Common myeloid progenitor, CD34-positive (primary cell): ENCODE data around the gene ARL3.

Experiments used
- CTCF ChIA-PET: fragments of 350-600 bp; sonication (Branson Sonifier 250); formaldehyde crosslinking; loops from one replicate; lab custom pipeline; 2021; ENCODE audit warnings: antibody characterized with exemption; lab: Charles Lee
- POLR2A ChIA-PET: fragments of 350-600 bp; sonication (Branson Sonifier 250); formaldehyde crosslinking; loops from one replicate; lab custom pipeline; 2021; ENCODE audit warnings: antibody characterized with exemption; lab: Charles Lee
- DNase-seq, 3 donors: peaks; one replicate each; pipeline versions ENCODE4 v3.0.0 to v3.0.0-alpha.2; 2013
- H3K27ac ChIP-seq, 2 experiments: 1 replicate in 1 of 2; 2 replicates in 1 of 2; pipeline ENCODE4 v1.7.0; 2013; ENCODE audit warnings: inconsistent platforms in 2 of 2, low read length in 2 of 2, mild to moderate bottlenecking in 2 of 2, low read depth in 1 of 2, moderate library complexity in 1 of 2; ENCODE audit not compliant: severe bottlenecking in 2 of 2, insufficient read depth in 1 of 2, poor library complexity in 1 of 2
- H3K27me3 ChIP-seq, 5 experiments: replicated peaks in 2 of 5; 1 replicate in 3 of 5; 2 replicates in 2 of 5; pipeline versions ENCODE4 v1.6.1 to v1.7.0; 2013; ENCODE audit warnings: low read length in 4 of 5, mild to moderate bottlenecking in 2 of 5, moderate library complexity in 2 of 5, inconsistent platforms in 1 of 5; ENCODE audit not compliant: insufficient read depth in 5 of 5, control insufficient read depth in 4 of 5
- H3K36me3 ChIP-seq, 4 experiments: 1 replicate in 2 of 4; 2 replicates in 2 of 4; pipeline versions ENCODE4 v1.6.1 to v1.7.0; 2013; ENCODE audit warnings: low read length in 3 of 4, control low read depth in 1 of 4, mild to moderate bottlenecking in 1 of 4; ENCODE audit not compliant: control insufficient read depth in 4 of 4, insufficient read depth in 4 of 4
- H3K4me1 ChIP-seq, 4 experiments: 1 replicate in 3 of 4; 2 replicates in 1 of 4; pipeline versions ENCODE4 v1.6.1 to v1.7.1; 2013; ENCODE audit warnings: low read length in 3 of 4, mild to moderate bottlenecking in 3 of 4, control low read depth in 1 of 4, inconsistent platforms in 1 of 4, moderate library complexity in 1 of 4; ENCODE audit not compliant: control insufficient read depth in 4 of 4, insufficient read depth in 4 of 4; ENCODE audit errors: control extremely low read depth in 1 of 4
- H3K4me3 ChIP-seq, 7 experiments: 1 replicate in 4 of 7; 2 replicates in 3 of 7; pipeline versions ENCODE4 v1.5.1 to v1.7.0; 2013; ENCODE audit warnings: mild to moderate bottlenecking in 7 of 7, low read length in 6 of 7, moderate library complexity in 6 of 7, inconsistent platforms in 2 of 7, low read depth in 2 of 7, control low read depth in 1 of 7; ENCODE audit not compliant: insufficient read depth in 4 of 7, control insufficient read depth in 1 of 7; ENCODE audit errors: extremely low read depth in 1 of 7
- H3K9me3 ChIP-seq, 5 experiments: 1 replicate in 4 of 5; 2 replicates in 1 of 5; pipeline versions ENCODE4 v1.6.1 to v1.7.1; 2013; ENCODE audit warnings: low read length in 4 of 5, mild to moderate bottlenecking in 2 of 5, inconsistent platforms in 1 of 5, low read depth in 1 of 5, moderate library complexity in 1 of 5; ENCODE audit not compliant: control insufficient read depth in 4 of 5, insufficient read depth in 2 of 5; ENCODE audit errors: control extremely low read depth in 1 of 5
- WGBS: methylation state at CpG from one replicate; pipeline ENCODE4 v1.1.5; 2013; ENCODE audit not compliant: insufficient coverage; 5-methylcytosine and 5-hydroxymethylcytosine counted together

Gene ARL3

DNA sequence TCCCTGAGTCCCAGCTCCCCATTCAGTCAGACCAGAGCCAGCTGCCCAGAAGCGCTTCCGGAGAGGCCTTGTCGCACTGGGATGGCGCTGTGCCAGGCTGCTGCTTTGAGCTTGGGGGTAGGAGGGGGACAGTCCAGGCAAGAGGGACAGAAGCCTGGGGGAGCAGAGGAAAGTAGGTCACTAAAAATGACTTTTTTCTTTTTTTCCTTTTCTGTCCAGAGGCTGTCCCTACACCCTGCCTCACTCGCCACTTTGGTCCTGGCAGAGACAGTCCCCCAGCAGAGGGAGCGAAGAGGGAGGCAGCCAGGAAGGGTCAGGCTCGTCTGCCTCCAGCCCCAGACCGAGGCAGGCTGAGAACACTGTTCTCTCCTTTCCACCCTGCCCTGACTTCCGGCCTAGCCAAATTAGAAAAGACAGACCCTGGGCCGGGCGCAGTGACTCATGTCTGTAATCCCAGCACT, 85.7 kb downstream of the ARL3 start:
- Histone ChIP-seq H3K4me1 (peaks cover 6 to 81% (median 21%) of the 10 kb centered on the region in 4 experiments), H3K4me3 (no peak overlapping the region), H3K9me3 (no peaks in the 10 kb centered on the region), H3K27me3 (no peaks in the 10 kb centered on the region), H3K36me3 (peaks cover 0 to 32% (median 11%) of the 10 kb centered on the region in 4 experiments), H3K27ac (no peak overlapping the region)
- POLR2A ChIA-PET, result no interaction called here
- no peak for DNase-seq
- WGBS, result 89% methylated on average over 10 of the region's 11 CpGs
- CTCF ChIA-PET, result interaction anchor here (0.7 to 5.7 kb wide), 7 partner anchors 9 to 123 kb away, joined by 3 to 56 read pairs (median 4); no protein-coding TSS in a partner anchor

DNA sequence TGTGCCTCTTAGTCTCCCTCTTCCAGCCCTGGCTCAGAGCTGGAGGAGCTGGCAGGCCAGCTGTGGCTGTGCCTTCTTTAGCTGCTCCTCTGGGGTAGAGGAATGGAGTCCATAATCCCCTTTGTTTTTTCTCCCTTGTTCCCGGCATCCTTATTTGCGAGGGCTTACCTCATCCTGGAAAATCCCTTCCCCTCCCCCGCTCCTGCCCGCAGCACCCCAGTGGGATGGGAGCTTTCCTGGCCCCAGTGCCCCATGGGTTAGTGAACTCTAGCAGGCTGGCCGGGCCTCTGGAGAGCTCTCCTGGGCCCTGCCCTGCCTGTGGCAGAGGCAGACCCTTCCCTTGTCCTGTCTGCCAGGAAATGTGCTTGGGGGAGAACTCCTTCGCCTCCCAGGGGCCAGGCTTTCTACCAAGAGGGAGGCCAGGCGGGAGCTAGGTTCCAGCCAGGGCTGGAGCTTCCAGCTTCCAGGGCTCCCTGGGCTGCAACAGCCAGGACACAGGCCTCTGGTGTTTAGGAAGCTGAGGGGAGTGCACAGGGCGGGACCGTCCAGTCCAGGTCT, 86.4 kb downstream of the ARL3 start:
- ChIA-PET POLR2A (no interaction called here), CTCF (interaction anchor here (0.7 to 5.2 kb wide), 8 partner anchors 9 to 122 kb away, joined by 3 to 34 read pairs (median 4); partner anchors contain the start of gene TRIM8)
- Histone ChIP-seq H3K9me3 (no peaks in the 10 kb centered on the region), H3K36me3 (peaks cover 0 to 32% (median 11%) of the 10 kb centered on the region in 4 experiments), H3K27me3 (no peaks in the 10 kb centered on the region), H3K4me3 (no peak overlapping the region), H3K4me1 (peaks cover 2 to 79% (median 14%) of the 10 kb centered on the region in 4 experiments), H3K27ac (no peak overlapping the region)
- no peak for DNase-seq
- 100% methylated on average over 7 of the region's 9 CpGs for whole genome bisulfite sequencing

DNA sequence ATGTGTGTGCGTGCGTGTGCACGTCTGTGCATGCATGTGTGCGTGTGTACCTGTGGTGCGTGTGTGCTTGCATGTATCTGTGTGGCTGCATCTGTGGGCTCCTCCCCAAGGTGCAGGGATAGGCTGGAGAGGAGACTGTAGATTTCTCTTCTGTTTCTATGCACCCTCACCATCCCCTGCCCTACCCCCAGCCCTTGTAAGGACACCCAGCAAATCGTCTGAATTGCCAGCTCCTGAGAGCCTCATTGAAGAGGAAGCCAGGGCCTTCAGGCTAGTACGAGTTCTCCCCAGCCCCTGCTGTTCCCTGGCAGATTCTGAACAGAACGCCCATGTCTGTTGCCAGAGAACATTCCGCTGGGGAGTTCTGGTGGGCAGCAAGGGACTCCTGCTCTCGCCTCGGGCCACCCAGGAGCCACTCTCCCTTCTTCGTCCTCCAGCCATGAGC, 86.9 kb downstream of the ARL3 start:
- Histone ChIP-seq H3K27me3 (no peaks in the 10 kb centered on the region), H3K4me3 (no peak overlapping the region), H3K36me3 (peaks cover 0 to 32% (median 11%) of the 10 kb centered on the region in 4 experiments), H3K27ac (no peak overlapping the region), H3K9me3 (no peaks in the 10 kb centered on the region), H3K4me1 (peaks cover 0 to 74% (median 9%) of the 10 kb centered on the region in 4 experiments)
- 91% methylated on average over 9 of the region's 12 CpGs for WGBS
- ChIA-PET CTCF (interaction anchor here (0.9 to 5.2 kb wide), 6 partner anchors 9 to 32 kb away, joined by 3 to 34 read pairs (median 4); partner anchors contain the start of gene TRIM8), POLR2A (no interaction called here)
- DNase-seq, result no peak

DNA sequence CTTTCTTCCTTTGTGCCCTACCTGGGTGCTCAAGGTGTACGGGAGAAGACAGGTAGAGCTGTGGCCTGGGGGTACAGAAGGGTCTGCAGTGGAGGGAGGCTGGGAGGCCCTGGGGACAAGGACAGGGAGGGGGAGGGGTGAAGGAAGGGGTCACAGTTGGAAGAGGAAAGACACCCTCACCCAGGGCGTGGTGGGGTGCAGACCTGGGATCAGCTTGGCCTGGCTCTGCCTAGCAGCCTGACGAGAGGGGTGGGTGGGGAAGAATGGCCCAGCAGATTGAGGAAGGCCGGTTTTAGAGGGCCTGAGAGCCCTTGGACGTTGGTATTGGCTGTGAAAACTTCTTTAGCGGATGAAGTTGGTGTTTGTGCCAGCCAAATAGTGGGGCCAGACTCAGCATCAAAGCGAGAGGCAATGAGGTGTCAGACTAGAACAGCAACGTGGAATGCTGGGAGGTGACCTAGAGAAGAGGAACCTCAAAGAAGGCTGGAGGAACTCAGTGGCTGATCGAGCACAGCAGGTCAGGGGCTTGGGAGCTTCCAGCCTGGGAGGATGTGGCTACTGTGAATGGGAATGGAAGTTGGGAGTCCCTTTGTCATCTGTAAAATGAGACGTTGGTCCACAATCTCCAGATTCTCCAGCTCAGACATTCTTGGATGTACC, 88.0 kb downstream of the ARL3 start:
- no peaks in the 10 kb centered on the region for H3K9me3 ChIP-seq
- H3K36me3 ChIP-seq, result peaks cover 0 to 26% (median 7%) of the 10 kb centered on the region in 4 experiments
- H3K4me1 ChIP-seq, result peaks cover 0 to 73% (median 9%) of the 10 kb centered on the region in 4 experiments
- DNase-seq, result no peak
- CTCF ChIA-PET, result interaction anchor here (0.9 to 5.2 kb wide), 6 partner anchors 8 to 30 kb away, joined by 3 to 34 read pairs (median 3); partner anchors contain the start of gene TRIM8
- H3K27ac ChIP-seq, result no peak overlapping the region
- H3K4me3 ChIP-seq, result no peak overlapping the region
- POLR2A ChIA-PET, result interaction anchor here (0.6 kb wide), 1 partner anchor 370 kb away, joined by 4 read pairs; no protein-coding TSS in a partner anchor
- no peaks in the 10 kb centered on the region for H3K27me3 ChIP-seq
- 88% methylated on average over 7 of the region's 10 CpGs for WGBS

DNA sequence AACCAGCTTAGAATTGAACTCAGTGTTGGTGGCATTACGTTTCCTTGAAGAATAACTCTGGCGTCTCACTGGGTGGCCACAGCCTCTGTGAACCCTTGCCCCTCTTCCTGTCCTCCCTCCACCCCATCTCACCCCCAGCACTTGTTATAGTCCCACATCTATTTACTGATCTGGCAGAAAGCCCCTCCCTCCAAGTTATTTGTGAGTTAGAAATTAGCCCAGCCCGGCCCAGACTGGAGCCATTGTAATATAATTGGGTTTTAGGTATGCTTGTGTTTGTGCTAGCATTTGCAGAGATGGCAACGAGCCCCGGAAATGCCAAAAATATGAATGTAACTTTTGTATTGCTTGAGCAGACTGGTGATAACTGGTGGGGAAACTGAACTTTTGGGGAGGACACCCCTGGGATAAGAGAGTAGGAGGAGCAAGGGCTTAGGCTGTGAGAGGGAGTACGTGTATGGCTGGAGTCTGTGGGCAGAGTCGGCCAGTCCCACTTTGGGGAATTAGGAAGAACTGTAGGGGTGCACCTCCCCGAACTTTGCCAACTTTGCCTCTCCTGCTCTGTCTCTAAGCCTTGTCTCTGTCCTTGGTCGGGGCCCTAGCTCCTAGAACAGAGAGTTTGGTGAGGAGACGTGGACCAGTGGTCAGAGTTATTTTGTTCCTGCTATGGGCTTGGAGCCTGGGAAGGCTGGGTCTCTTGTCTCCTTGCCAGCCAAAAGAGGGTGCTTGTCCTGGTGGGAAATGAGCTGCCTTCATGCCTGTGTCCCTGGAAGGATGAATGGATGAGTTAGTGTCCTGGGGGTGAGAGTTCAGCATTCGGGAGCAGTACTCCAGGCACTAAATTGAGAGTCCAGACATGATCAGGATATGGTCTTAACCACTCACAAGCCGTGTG, 89.2 kb downstream of the ARL3 start:
- Histone ChIP-seq H3K4me1 (peaks cover 0 to 66% (median 18%) of the 10 kb centered on the region in 4 experiments), H3K4me3 (no peak overlapping the region), H3K36me3 (peaks cover 0 to 18% (median 4%) of the 10 kb centered on the region in 4 experiments), H3K27me3 (no peaks in the 10 kb centered on the region), H3K9me3 (no peaks in the 10 kb centered on the region), H3K27ac (no peak overlapping the region)
- no peak for DNase-seq
- WGBS, result 91% methylated on average over 10 of the region's 12 CpGs
- ChIA-PET CTCF (interaction anchor here (1.2 to 5.2 kb wide), 5 partner anchors 8 to 46 kb away, joined by 3 to 34 read pairs (median 3); no protein-coding TSS in a partner anchor), POLR2A (no interaction called here)

DNA sequence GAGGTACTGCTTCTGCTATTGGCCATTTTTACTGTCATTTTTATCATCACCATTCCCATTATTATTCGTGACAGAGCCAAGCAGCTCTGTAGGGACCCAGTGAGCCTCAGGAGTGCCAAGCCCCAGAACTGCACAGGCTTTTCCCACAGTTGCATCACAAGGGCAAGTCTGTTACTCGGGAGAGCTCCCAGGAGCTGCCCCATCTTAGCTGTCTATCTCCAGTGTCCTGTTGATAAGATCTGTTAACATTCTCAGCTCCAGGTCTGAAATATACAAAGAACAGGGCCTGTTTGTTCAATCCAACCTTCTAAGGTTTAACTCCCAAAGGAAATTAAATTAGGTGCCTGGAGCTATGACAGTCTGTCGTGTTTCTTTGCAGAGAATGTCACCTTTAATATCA, 90.1 kb downstream of the ARL3 start:
- H3K27ac ChIP-seq, result no peak overlapping the region
- ChIA-PET CTCF (interaction anchor here (0.7 to 5.2 kb wide), 5 partner anchors 8 to 45 kb away, joined by 3 to 34 read pairs (median 3); no protein-coding TSS in a partner anchor), POLR2A (no interaction called here)
- peaks cover 0 to 17% (median 5%) of the 10 kb centered on the region in 4 experiments for H3K36me3 ChIP-seq
- WGBS, result 100% methylated on average over 3 of the region's 3 CpGs
- peaks cover 0 to 57% (median 21%) of the 10 kb centered on the region in 4 experiments for H3K4me1 ChIP-seq
- DNase-seq, result no peak
- H3K9me3 ChIP-seq, result no peaks in the 10 kb centered on the region
- H3K27me3 ChIP-seq, result no peaks in the 10 kb centered on the region
- no peak overlapping the region for H3K4me3 ChIP-seq
